ENCODE results near the gene RGL3.

RGL3 gene

DNA sequence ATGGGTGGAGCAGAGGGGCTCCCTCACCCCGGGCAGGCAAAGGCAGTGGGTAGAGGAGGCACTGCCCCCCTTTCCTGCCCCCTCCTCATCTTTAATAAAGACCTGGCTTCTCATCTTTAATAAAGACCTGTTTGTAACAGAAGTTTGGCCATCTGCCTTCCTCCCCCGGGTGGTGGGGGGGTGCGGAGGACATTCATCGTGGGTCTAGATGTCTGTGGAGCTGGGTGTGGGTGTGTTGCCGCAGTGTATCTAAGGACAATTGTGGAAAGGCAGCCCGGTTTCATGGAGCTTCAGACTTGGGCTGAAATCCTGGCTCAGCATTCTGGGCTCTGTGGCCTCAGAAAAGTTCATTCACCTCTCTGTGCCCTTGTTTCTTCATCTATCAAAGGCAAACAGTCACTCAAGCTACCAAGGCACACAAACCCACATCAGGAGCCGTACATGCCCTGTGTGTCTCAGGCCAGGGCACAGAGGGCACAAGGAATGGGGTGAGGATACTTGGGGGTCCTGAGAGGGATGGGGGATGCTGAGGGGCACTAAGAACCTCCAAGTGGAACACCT lies 53.5 kb downstream of the RGL3 start:
- H4K91ac ChIP-seq (ENCODE audit: low read depth, low read length) = no peak overlapping the region
- no peak overlapping the region for H3K4ac ChIP-seq (ENCODE audit: low read depth, low read length)
- H4K8ac ChIP-seq (ENCODE audit: low read depth, low read length) = no peak overlapping the region

DNA sequence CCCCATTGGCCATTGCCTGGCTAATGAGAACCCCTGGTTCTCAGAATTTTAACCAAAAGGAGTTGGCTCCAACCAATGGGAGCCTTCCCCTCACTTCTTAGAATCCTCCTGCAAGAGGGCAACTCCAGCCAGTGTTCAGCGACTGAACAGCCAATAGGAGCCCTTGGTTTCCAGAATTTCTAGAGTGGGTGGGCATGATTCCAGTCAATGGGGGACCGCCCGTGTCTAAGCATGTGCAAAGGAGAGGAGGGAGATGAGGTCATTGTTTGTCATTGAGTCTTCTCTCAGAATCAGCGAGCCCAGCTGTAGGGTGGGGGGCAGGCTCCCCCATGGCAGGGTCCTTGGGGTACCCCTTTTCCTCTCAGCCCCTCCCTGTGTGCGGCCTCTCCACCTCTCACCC lies 54.2 kb downstream of the RGL3 start:
- Histone ChIP-seq H2BK12ac (ENCODE audit: low read length) (no peak overlapping the region), H3K9me3 (ENCODE audit: insufficient read depth, low read depth, low read length) (peaks cover 2% of the 10 kb centered on the region), H3K4me1 (ENCODE audit: control insufficient read depth in 1 of 2, insufficient read depth in 2 of 2, low read length in 2 of 2) (peaks cover 0 to 4% of the 10 kb centered on the region in 2 experiments), H3K4me2 (ENCODE audit: low read length) (no peak overlapping the region), H3K23ac (ENCODE audit: low read length) (no peak overlapping the region), H3K27me3 (ENCODE audit: insufficient read depth, low read length) (no peaks in the 10 kb centered on the region), H3K9ac (ENCODE audit: low read length) (no peak overlapping the region), H2AFZ (ENCODE audit: insufficient read depth, low read length, poor library complexity) (no peak overlapping the region), H3K14ac (ENCODE audit: low read length) (no peak overlapping the region), H3K27ac (ENCODE audit: low read depth, low read length) (no peak overlapping the region), H3K79me1 (ENCODE audit: low read length) (no peaks in the 10 kb centered on the region), H4K91ac (ENCODE audit: low read depth, low read length) (no peak overlapping the region), H2BK120ac (ENCODE audit: insufficient read depth, low read length, poor library complexity) (no peak overlapping the region), H3K4ac (ENCODE audit: low read depth, low read length) (no peak overlapping the region), H3K18ac (ENCODE audit: low read length) (no peak overlapping the region), H4K8ac (ENCODE audit: low read depth, low read length) (no peak overlapping the region), H4K12ac (ENCODE audit: low read depth, low read length) (no peak overlapping the region), H2AK5ac (ENCODE audit: low read length) (no peak overlapping the region), H3K36me3 (ENCODE audit: control insufficient read depth in 1 of 2, insufficient read depth in 2 of 2, low read length in 2 of 2) (no peaks in the 10 kb centered on the region), H3K79me2 (ENCODE audit: control insufficient read depth, insufficient read depth, low read length, poor library complexity) (no peaks in the 10 kb centered on the region), H2BK5ac (ENCODE audit: low read depth, low read length, poor library complexity) (no peak overlapping the region), H3K4me3 (ENCODE audit: low read depth, low read length) (no peak overlapping the region)
- no CpG with 5 or more reads among the region's 5 CpGs for WGBS (ENCODE audit: extremely low coverage, insufficient coverage, insufficient read length)
- no peak for DNase-seq

More for the DNA sequence above, 53.5 kb downstream of the RGL3 start:
- Histone ChIP-seq H3K79me2 (ENCODE audit: control insufficient read depth, insufficient read depth, low read length, poor library complexity) (no peaks in the 10 kb centered on the region), H2BK12ac (ENCODE audit: low read length) (no peak overlapping the region), H2AK5ac (ENCODE audit: low read length) (no peak overlapping the region), H3K27ac (ENCODE audit: low read depth, low read length) (no peak overlapping the region), H3K4me3 (ENCODE audit: low read depth, low read length) (no peak overlapping the region), H3K36me3 (ENCODE audit: control insufficient read depth in 1 of 2, insufficient read depth in 2 of 2, low read length in 2 of 2) (no peaks in the 10 kb centered on the region), H2AFZ (ENCODE audit: insufficient read depth, low read length, poor library complexity) (no peak overlapping the region), H3K14ac (ENCODE audit: low read length) (no peak overlapping the region), H3K27me3 (ENCODE audit: insufficient read depth, low read length) (no peaks in the 10 kb centered on the region), H3K9ac (ENCODE audit: low read length) (no peak overlapping the region), H3K9me3 (ENCODE audit: insufficient read depth, low read depth, low read length) (peaks cover 2% of the 10 kb centered on the region), H3K23ac (ENCODE audit: low read length) (no peak overlapping the region), H2BK5ac (ENCODE audit: low read depth, low read length, poor library complexity) (no peak overlapping the region), H3K79me1 (ENCODE audit: low read length) (no peaks in the 10 kb centered on the region), H3K18ac (ENCODE audit: low read length) (no peak overlapping the region), H2BK120ac (ENCODE audit: insufficient read depth, low read length, poor library complexity) (no peak overlapping the region), H4K12ac (ENCODE audit: low read depth, low read length) (no peak overlapping the region), H3K4me2 (ENCODE audit: low read length) (no peak overlapping the region), H3K4me1 (ENCODE audit: control insufficient read depth in 1 of 2, insufficient read depth in 2 of 2, low read length in 2 of 2) (peaks cover 0 to 4% of the 10 kb centered on the region in 2 experiments)
- DNase-seq = no peak
- no CpG with 5 or more reads among the region's 7 CpGs for WGBS (ENCODE audit: extremely low coverage, insufficient coverage, insufficient read length)

DNA sequence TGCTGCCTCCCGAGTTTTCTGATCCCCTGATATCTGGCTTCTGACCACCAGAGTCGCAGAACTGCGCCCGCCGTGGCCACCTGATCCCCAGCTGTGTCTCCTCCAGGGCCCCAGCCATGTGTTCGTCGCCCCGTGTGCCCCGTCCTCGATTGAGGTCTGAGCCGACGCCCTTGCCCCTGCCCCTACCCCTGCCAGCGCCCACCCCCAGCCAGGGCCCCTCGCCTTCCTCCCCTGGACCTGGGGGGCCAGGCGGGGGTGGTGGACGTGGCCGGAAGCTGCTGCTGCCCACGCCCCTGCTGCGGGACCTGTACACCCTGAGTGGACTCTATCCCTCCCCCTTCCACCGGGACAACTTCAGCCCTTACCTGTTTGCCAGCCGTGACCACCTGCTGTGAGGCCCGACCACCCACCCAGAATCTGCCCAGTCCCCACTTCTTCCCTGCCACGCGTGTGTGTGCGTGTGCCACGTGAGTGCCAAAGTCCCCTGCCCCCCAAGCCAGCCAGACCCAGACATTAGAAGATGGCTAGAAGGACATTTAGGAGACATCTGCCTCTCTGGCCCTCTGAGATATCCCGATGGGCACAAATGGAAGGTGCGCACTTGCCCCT lies 54.7 kb downstream of the RGL3 start:
- no peak overlapping the region for H2AK5ac ChIP-seq (ENCODE audit: low read length)
- no CpG with 5 or more reads among the region's 28 CpGs for WGBS (ENCODE audit: extremely low coverage, insufficient coverage, insufficient read length)
- H2BK12ac ChIP-seq (ENCODE audit: low read length) = no peak overlapping the region
- no peak overlapping the region for H3K4me3 ChIP-seq (ENCODE audit: low read depth, low read length)
- DNase-seq = no peak
- no peak overlapping the region for H2BK120ac ChIP-seq (ENCODE audit: insufficient read depth, low read length, poor library complexity)
- H3K14ac ChIP-seq (ENCODE audit: low read length) = no peak overlapping the region
- no peak overlapping the region for H3K23ac ChIP-seq (ENCODE audit: low read length)
- H3K79me1 ChIP-seq (ENCODE audit: low read length) = no peaks in the 10 kb centered on the region
- no peaks in the 10 kb centered on the region for H3K27me3 ChIP-seq (ENCODE audit: insufficient read depth, low read length)
- peaks cover 0 to 4% of the 10 kb centered on the region in 2 experiments for H3K4me1 ChIP-seq (ENCODE audit: control insufficient read depth in 1 of 2, insufficient read depth in 2 of 2, low read length in 2 of 2)
- no peak overlapping the region for H4K91ac ChIP-seq (ENCODE audit: low read depth, low read length)
- H3K9ac ChIP-seq (ENCODE audit: low read length) = no peak overlapping the region
- H2BK5ac ChIP-seq (ENCODE audit: low read depth, low read length, poor library complexity) = no peak overlapping the region
- no peak overlapping the region for H4K12ac ChIP-seq (ENCODE audit: low read depth, low read length)
- no peak overlapping the region for H4K8ac ChIP-seq (ENCODE audit: low read depth, low read length)
- no peak overlapping the region for H2AFZ ChIP-seq (ENCODE audit: insufficient read depth, low read length, poor library complexity)
- no peak overlapping the region for H3K4ac ChIP-seq (ENCODE audit: low read depth, low read length)
- peaks cover 2% of the 10 kb centered on the region for H3K9me3 ChIP-seq (ENCODE audit: insufficient read depth, low read depth, low read length)
- H3K18ac ChIP-seq (ENCODE audit: low read length) = no peak overlapping the region
- no peak overlapping the region for H3K4me2 ChIP-seq (ENCODE audit: low read length)
- no peaks in the 10 kb centered on the region for H3K36me3 ChIP-seq (ENCODE audit: control insufficient read depth in 1 of 2, insufficient read depth in 2 of 2, low read length in 2 of 2)
- H3K27ac ChIP-seq (ENCODE audit: low read depth, low read length) = no peak overlapping the region
- no peaks in the 10 kb centered on the region for H3K79me2 ChIP-seq (ENCODE audit: control insufficient read depth, insufficient read depth, low read length, poor library complexity)

DNA sequence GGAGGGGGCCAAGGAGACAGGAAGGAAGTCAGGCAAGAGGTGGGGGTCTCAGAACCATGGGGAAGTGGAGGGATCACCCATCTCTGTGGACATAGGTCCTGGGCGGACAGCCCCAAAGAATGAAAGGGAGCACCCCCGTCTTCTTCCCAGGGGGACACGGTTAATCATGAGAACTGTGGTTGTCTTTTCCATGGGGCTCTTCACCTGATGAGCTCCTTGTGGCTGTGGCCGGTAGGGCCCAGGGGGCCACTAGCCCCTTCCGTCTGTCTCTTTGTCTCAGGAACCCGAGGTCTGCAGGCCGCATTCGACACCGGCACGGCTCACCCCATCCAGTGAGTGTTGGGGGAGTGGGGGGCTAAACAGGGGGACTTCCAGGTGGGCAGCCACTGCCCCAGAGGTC lies 55.2 kb downstream of the RGL3 start:
- H3K27ac ChIP-seq (ENCODE audit: low read depth, low read length) = no peak overlapping the region
- no peak overlapping the region for H3K18ac ChIP-seq (ENCODE audit: low read length)
- H2BK5ac ChIP-seq (ENCODE audit: low read depth, low read length, poor library complexity) = no peak overlapping the region
- no peaks in the 10 kb centered on the region for H3K79me1 ChIP-seq (ENCODE audit: low read length)
- H2BK12ac ChIP-seq (ENCODE audit: low read length) = no peak overlapping the region
- no peak overlapping the region for H3K4me3 ChIP-seq (ENCODE audit: low read depth, low read length)
- H3K14ac ChIP-seq (ENCODE audit: low read length) = no peak overlapping the region
- no peaks in the 10 kb centered on the region for H3K27me3 ChIP-seq (ENCODE audit: insufficient read depth, low read length)
- WGBS (ENCODE audit: extremely low coverage, insufficient coverage, insufficient read length) = no CpG with 5 or more reads among the region's 10 CpGs
- H3K4ac ChIP-seq (ENCODE audit: low read depth, low read length) = no peak overlapping the region
- peaks cover 2% of the 10 kb centered on the region for H3K9me3 ChIP-seq (ENCODE audit: insufficient read depth, low read depth, low read length)
- no peak overlapping the region for H3K23ac ChIP-seq (ENCODE audit: low read length)
- DNase-seq = no peak
- no peak overlapping the region for H3K9ac ChIP-seq (ENCODE audit: low read length)
- H4K12ac ChIP-seq (ENCODE audit: low read depth, low read length) = no peak overlapping the region
- H3K79me2 ChIP-seq (ENCODE audit: control insufficient read depth, insufficient read depth, low read length, poor library complexity) = no peaks in the 10 kb centered on the region
- no peak overlapping the region for H2BK120ac ChIP-seq (ENCODE audit: insufficient read depth, low read length, poor library complexity)
- H3K36me3 ChIP-seq (ENCODE audit: control insufficient read depth in 1 of 2, insufficient read depth in 2 of 2, low read length in 2 of 2) = no peaks in the 10 kb centered on the region
- H2AFZ ChIP-seq (ENCODE audit: insufficient read depth, low read length, poor library complexity) = no peak overlapping the region
- peaks cover 0 to 4% of the 10 kb centered on the region in 2 experiments for H3K4me1 ChIP-seq (ENCODE audit: control insufficient read depth in 1 of 2, insufficient read depth in 2 of 2, low read length in 2 of 2)
- no peak overlapping the region for H4K8ac ChIP-seq (ENCODE audit: low read depth, low read length)
- no peak overlapping the region for H3K4me2 ChIP-seq (ENCODE audit: low read length)
- no peak overlapping the region for H2AK5ac ChIP-seq (ENCODE audit: low read length)
- H4K91ac ChIP-seq (ENCODE audit: low read depth, low read length) = no peak overlapping the region

Measured in trophoblast cell (in vitro differentiated cells and primary cell).